Osteoblast (primary cell): Measurements from ENCODE around the gene BTRC. TPM values are rescaled to one million over a fixed set of nuclear protein-coding genes. Genes with fewer than 3 reads are reported as not detected.
"Not testable (repeated sequence)": the region's sequence is repeated elsewhere in the genome, so short reads cannot be mapped to it uniquely, and the experiment has no call there.

Experiments
- DNase-seq: peaks from one replicate; pipeline ENCODE4 v3.0.0; 2011; ENCODE audit warnings: low spot score, mixed read lengths; ENCODE audit not compliant: insufficient read length; ENCODE audit errors: missing footprints
- H2AFZ ChIP-seq: 2 replicates; pipeline ENCODE4 v1.6.0; 2011; ENCODE audit warnings: mild to moderate bottlenecking, low read length
- H3K27ac ChIP-seq: 2 replicates; pipeline ENCODE4 v1.5.1; 2011; ENCODE audit warnings: mild to moderate bottlenecking, low read depth, low read length, moderate library complexity
- H3K27me3 ChIP-seq: 2 replicates; pipeline ENCODE4 v1.6.0; 2012; ENCODE audit warnings: mild to moderate bottlenecking, control low read depth, inconsistent platforms, low read length, moderate library complexity; ENCODE audit not compliant: insufficient read depth
- H3K36me3 ChIP-seq: 2 replicates; pipeline ENCODE4 v1.5.1; 2011; ENCODE audit warnings: mild to moderate bottlenecking, low read length, control low read depth, moderate library complexity; ENCODE audit not compliant: insufficient read depth
- H3K4me1 ChIP-seq: 2 replicates; pipeline ENCODE4 v1.5.1; 2011; ENCODE audit warnings: mild to moderate bottlenecking, low read length, control low read depth, moderate library complexity; ENCODE audit not compliant: insufficient read depth
- H3K4me2 ChIP-seq: 2 replicates; pipeline ENCODE4 v1.6.0; 2011; ENCODE audit warnings: mild to moderate bottlenecking, low read length; ENCODE audit not compliant: insufficient read depth
- H3K4me3 ChIP-seq: fragments of 200-600 bp; sonication (generic); 3 replicates; pipeline ENCODE4 v1.5.1; 2012; ENCODE audit warnings: mild to moderate bottlenecking, low read length, inconsistent platforms; ENCODE audit not compliant: insufficient read depth
- H3K79me2 ChIP-seq: 2 replicates; pipeline ENCODE4 v1.6.0; 2012; ENCODE audit warnings: mild to moderate bottlenecking, low read length, control low read depth, inconsistent platforms; ENCODE audit not compliant: insufficient read depth
- H3K9me3 ChIP-seq: 2 replicates; pipeline ENCODE4 v1.5.1; 2011; ENCODE audit warnings: low read depth, low read length, control low read depth
- H4K20me1 ChIP-seq: 2 replicates; pipeline ENCODE4 v1.6.0; 2012; ENCODE audit warnings: mild to moderate bottlenecking, low read length, control low read depth; ENCODE audit not compliant: insufficient read depth
- CTCF ChIP-seq: IDR thresholded peaks from 2 replicates; pipeline ENCODE4 v1.5.1; 2011; ENCODE audit warnings: mild to moderate bottlenecking, low read depth, low read length, moderate library complexity; ENCODE audit errors: extremely low read depth
- total RNA-seq: library from RNA; depleted of rRNA; stranded (reverse); fragments of >200 nt; gene quantifications from 2 replicates; pipeline ENCODE4 v1.2.3, GENCODE V29; 2012

Gene BTRC
- total RNA-seq, 1 donor, result 11.2 TPM

- Histone ChIP-seq H3K4me3 (no peak overlapping the region), H3K27ac (no peak overlapping the region), H4K20me1 (peaks cover 10% of the 10 kb centered on the region), H2AFZ (no peak overlapping the region), H3K4me1 (no peaks in the 10 kb centered on the region), H3K4me2 (no peak overlapping the region), H3K9me3 (no peaks in the 10 kb centered on the region), H3K27me3 (no peaks in the 10 kb centered on the region), H3K79me2 (peaks cover 5% of the 10 kb centered on the region), H3K36me3 (no peaks in the 10 kb centered on the region)
- no peak for DNase-seq
- TF ChIP-seq CTCF, result no peak
Observed at GRCh38 chr10:101414034-101414433, 60.1 kb downstream of the BTRC start.

- peaks cover 3% of the 10 kb centered on the region for H3K36me3 ChIP-seq
- peaks cover 10% of the 10 kb centered on the region for H3K79me2 ChIP-seq
- H2AFZ ChIP-seq, result no peak overlapping the region
- H3K4me2 ChIP-seq, result no peak overlapping the region
- H3K4me3 ChIP-seq, result no peak overlapping the region
- no peak for DNase-seq
- no peaks in the 10 kb centered on the region for H3K4me1 ChIP-seq
- no peaks in the 10 kb centered on the region for H3K27me3 ChIP-seq
- no peak for TF ChIP-seq CTCF
- no peaks in the 10 kb centered on the region for H3K9me3 ChIP-seq
- peaks cover 21% of the 10 kb centered on the region for H4K20me1 ChIP-seq
- H3K27ac ChIP-seq, result no peak overlapping the region
Observed at GRCh38 chr10:101415884-101416283, 61.9 kb downstream of the BTRC start.

GRCh38 chr10:101421967-101422366 is 68.0 kb downstream of the BTRC start:
- H3K27me3 ChIP-seq, H3K4me2 ChIP-seq, H3K4me3 ChIP-seq, DNase-seq, H3K4me1 ChIP-seq, H3K36me3 ChIP-seq, H3K9me3 ChIP-seq, H3K27ac ChIP-seq, H2AFZ ChIP-seq: not testable (repeated sequence)
- Histone ChIP-seq H3K79me2 (peaks cover 13% of the 10 kb centered on the region), H4K20me1 (peaks cover 52% of the 10 kb centered on the region)

- H3K4me1 ChIP-seq, result no peaks in the 10 kb centered on the region
- no peak overlapping the region for H3K4me2 ChIP-seq
- peaks cover 50% of the 10 kb centered on the region for H4K20me1 ChIP-seq
- H3K36me3 ChIP-seq, result no peaks in the 10 kb centered on the region
- H3K27ac ChIP-seq, result no peak overlapping the region
- H3K9me3 ChIP-seq, result no peaks in the 10 kb centered on the region
- no peak overlapping the region for H3K4me3 ChIP-seq
- TF ChIP-seq CTCF, result no peak
- no peaks in the 10 kb centered on the region for H3K27me3 ChIP-seq
- no peak overlapping the region for H2AFZ ChIP-seq
- DNase-seq, result no peak
- peaks cover 7% of the 10 kb centered on the region for H3K79me2 ChIP-seq
Observed at GRCh38 chr10:101425535-101425934, 71.6 kb downstream of the BTRC start.
